Measurements from ENCODE around the gene MBNL1.

GRCh38 chr3:152330559-152330958 lies 61.8 kb downstream of the MBNL1 start:
- TF ChIP-seq ZFP37 (tag by site-specific recombination; IDR thresholded peaks at IDR 0.05) (no peak), ZNF184 (tag by site-specific recombination; IDR thresholded peaks at IDR 0.05) (no peak), ZBTB1 (tag by site-specific recombination; IDR thresholded peaks at IDR 0.05) (no peak), ZNF658 (tag by site-specific recombination; IDR thresholded peaks at IDR 0.05) (no peak), ZEB2 (tag by site-specific recombination; IDR thresholded peaks at IDR 0.05) (no peak), ZSCAN5A (tag by site-specific recombination; IDR thresholded peaks at IDR 0.05) (no peak), ZNF274 (IDR thresholded peaks at IDR 0.05; ENCODE audit: low read length) (no peak), ZNF274 (tag by site-specific recombination; IDR thresholded peaks at IDR 0.05; ENCODE audit: borderline replicate concordance) (no peak), YY1 (tag by site-specific recombination; IDR thresholded peaks at IDR 0.05) (no peak), SETDB1 (IDR thresholded peaks at IDR 0.05; ENCODE audit: insufficient read length, low read length) (no peak), ZNF146 (tag by site-specific recombination; IDR thresholded peaks at IDR 0.05) (no peak), ZNF394 (tag by site-specific recombination; IDR thresholded peaks at IDR 0.05; ENCODE audit: borderline replicate concordance) (no peak), ZNF335 (tag by site-specific recombination; conservative IDR thresholded peaks at IDR 0.05) (no peak)
- TF ChIP-seq, protein P1, sequence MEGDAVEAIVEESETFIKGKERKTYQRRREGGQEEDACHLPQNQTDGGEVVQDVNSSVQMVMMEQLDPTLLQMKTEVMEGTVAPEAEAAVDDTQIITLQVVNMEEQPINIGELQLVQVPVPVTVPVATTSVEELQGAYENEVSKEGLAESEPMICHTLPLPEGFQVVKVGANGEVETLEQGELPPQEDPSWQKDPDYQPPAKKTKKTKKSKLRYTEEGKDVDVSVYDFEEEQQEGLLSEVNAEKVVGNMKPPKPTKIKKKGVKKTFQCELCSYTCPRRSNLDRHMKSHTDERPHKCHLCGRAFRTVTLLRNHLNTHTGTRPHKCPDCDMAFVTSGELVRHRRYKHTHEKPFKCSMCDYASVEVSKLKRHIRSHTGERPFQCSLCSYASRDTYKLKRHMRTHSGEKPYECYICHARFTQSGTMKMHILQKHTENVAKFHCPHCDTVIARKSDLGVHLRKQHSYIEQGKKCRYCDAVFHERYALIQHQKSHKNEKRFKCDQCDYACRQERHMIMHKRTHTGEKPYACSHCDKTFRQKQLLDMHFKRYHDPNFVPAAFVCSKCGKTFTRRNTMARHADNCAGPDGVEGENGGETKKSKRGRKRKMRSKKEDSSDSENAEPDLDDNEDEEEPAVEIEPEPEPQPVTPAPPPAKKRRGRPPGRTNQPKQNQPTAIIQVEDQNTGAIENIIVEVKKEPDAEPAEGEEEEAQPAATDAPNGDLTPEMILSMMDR (tag by site-specific recombination; IDR thresholded peaks at IDR 0.05): no peak
- TF ChIP-seq, protein P2, sequence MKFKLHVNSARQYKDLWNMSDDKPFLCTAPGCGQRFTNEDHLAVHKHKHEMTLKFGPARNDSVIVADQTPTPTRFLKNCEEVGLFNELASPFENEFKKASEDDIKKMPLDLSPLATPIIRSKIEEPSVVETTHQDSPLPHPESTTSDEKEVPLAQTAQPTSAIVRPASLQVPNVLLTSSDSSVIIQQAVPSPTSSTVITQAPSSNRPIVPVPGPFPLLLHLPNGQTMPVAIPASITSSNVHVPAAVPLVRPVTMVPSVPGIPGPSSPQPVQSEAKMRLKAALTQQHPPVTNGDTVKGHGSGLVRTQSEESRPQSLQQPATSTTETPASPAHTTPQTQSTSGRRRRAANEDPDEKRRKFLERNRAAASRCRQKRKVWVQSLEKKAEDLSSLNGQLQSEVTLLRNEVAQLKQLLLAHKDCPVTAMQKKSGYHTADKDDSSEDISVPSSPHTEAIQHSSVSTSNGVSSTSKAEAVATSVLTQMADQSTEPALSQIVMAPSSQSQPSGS (tag by site-specific recombination; IDR thresholded peaks at IDR 0.05; ENCODE audit: low read depth): no peak

Data from HEK293 (cell line).